ENCODE results near the gene ITSN1.

- no peak for TF ChIP-seq POLR2A (IDR thresholded peaks at IDR 0.05)
- no peak for TF ChIP-seq CTCF (IDR thresholded peaks at IDR 0.05)
- TF ChIP-seq POLR2AphosphoS5 (IDR thresholded peaks at IDR 0.05): no peak
- no peak for TF ChIP-seq EP300 (IDR thresholded peaks at IDR 0.05)
Observed at GRCh38 chr21:33739701-33740100, 97.4 kb downstream of the ITSN1 start.
